ENCODE data around the gene ATP5MG.
"Not testable (repeated sequence)": the region's sequence is repeated elsewhere in the genome, so short reads cannot be mapped to it uniquely, and the experiment has no call there.

The ATP5MG gene

DNA sequence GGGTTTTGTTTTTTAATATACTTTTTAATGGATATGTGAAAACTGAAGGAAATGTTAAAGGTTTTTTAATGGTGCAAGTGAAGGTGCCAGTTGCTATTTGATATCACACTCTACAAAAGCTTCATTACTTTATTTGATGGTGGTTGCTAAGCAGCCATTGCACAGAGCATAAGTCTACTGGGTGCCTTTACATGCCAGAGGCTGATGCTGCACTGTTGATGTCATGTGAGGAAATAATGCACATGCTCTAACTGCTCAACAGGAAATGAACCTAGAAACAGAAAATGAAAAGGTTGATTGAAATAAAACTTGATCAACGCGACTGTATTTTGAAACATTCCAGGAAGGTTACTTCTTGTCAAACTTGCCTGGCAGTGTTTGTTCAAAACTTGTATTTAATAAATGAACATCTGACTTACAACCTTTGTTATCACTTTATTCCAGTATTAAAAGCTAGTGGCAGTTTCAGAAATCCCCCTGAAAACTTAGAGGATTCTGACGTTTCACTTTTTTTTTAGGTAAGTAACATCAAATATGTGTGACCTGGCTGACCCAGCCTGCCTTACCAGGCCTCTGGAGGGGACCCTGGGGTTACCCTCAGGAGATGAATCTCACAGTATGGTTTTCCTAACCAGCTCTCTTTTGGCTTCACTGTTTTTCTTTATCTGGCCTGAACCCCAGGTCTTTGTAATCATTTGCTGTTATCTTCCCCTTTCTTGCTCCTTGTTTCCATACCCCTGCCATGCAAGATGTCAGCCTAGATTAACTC lies 2.4 kb upstream of the ATP5MG start:
- DNase-seq: no peak
- H3K9me3 ChIP-seq: no peaks in the 10 kb centered on the region
- no peaks in the 10 kb centered on the region for H3K27me3 ChIP-seq
- TF ChIP-seq, protein P1, sequence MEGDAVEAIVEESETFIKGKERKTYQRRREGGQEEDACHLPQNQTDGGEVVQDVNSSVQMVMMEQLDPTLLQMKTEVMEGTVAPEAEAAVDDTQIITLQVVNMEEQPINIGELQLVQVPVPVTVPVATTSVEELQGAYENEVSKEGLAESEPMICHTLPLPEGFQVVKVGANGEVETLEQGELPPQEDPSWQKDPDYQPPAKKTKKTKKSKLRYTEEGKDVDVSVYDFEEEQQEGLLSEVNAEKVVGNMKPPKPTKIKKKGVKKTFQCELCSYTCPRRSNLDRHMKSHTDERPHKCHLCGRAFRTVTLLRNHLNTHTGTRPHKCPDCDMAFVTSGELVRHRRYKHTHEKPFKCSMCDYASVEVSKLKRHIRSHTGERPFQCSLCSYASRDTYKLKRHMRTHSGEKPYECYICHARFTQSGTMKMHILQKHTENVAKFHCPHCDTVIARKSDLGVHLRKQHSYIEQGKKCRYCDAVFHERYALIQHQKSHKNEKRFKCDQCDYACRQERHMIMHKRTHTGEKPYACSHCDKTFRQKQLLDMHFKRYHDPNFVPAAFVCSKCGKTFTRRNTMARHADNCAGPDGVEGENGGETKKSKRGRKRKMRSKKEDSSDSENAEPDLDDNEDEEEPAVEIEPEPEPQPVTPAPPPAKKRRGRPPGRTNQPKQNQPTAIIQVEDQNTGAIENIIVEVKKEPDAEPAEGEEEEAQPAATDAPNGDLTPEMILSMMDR (IDR thresholded peaks at IDR 0.05; ENCODE audit: low read depth, low read length): no peak
- no peaks in the 10 kb centered on the region for H3K4me1 ChIP-seq
- peaks cover 14% of the 10 kb centered on the region for H3K36me3 ChIP-seq
- no peak overlapping the region for H3K4me3 ChIP-seq (ENCODE audit: low read depth, low read length)

DNA sequence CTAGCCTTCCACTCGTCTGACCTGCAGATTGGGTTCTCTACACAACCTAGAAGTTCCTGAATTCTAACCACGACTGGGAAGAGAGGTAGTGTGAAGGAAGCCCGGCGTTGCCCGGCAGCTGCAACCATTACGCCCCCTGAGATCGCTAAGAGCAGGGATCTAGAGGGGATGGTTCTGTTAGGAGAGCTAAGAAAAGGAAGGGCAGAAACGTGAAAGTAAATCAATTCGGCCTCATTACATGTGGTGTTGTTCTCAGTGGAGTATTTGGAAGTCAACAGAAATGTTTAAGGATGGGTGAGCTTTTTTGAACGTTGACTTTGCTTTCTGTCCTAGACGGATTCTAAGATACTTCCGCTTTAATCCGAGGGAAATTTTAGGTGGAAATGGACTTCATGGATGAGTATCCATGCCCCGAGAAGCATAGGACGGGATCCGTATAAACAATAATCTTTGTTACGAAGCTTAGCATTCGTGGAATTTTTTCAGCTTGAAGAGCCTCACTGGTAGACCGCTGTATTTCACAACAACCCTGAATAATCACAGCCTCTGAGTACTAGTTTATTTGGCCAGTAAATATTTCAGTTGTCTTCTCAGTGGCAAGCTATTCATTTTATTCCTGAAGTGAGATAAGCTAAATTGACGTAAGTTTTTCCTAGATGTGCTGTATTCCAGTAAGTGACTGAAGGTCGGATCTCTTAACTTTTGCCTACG lies 629 bp downstream of the ATP5MG start:
- H3K36me3 ChIP-seq: peaks cover 25% of the 10 kb centered on the region
- DNase-seq: no peak

DNA sequence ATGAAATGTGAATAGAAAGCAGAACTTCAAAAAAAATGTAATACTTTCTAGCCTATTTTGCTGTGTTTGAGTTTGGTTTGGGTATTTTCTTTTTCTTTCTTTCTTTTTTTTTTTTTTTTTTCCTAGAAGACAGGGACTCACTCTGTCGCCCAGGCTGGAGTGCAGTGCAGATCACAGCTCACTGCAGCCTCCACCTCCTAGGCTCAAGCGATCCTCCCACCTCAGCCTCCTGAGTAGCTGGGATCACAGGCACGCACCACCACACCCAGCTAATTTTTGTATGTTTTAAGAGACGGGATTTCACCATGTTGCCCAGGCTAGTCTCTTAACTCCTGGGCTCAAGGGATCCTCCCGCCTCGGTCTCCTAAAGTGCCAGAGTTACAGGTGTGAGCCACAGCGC lies 1.2 kb downstream of the ATP5MG start:
- not testable (repeated sequence) for H3K27me3 ChIP-seq, DNase-seq, H3K9me3 ChIP-seq, H3K4me1 ChIP-seq
- H3K4me3 ChIP-seq (ENCODE audit: low read depth, low read length): peak overlapping the region; percentile 95
- peaks cover 30% of the 10 kb centered on the region for H3K36me3 ChIP-seq

More for the DNA sequence above, 629 bp downstream of the ATP5MG start:
- TF ChIP-seq, protein P1 (IDR thresholded peaks at IDR 0.05; ENCODE audit: low read depth, low read length): no peak
- peak overlapping the region; percentile 95 for H3K4me3 ChIP-seq (ENCODE audit: low read depth, low read length)
- no peaks in the 10 kb centered on the region for H3K4me1 ChIP-seq
- no peaks in the 10 kb centered on the region for H3K27me3 ChIP-seq
- no peaks in the 10 kb centered on the region for H3K9me3 ChIP-seq

DNA sequence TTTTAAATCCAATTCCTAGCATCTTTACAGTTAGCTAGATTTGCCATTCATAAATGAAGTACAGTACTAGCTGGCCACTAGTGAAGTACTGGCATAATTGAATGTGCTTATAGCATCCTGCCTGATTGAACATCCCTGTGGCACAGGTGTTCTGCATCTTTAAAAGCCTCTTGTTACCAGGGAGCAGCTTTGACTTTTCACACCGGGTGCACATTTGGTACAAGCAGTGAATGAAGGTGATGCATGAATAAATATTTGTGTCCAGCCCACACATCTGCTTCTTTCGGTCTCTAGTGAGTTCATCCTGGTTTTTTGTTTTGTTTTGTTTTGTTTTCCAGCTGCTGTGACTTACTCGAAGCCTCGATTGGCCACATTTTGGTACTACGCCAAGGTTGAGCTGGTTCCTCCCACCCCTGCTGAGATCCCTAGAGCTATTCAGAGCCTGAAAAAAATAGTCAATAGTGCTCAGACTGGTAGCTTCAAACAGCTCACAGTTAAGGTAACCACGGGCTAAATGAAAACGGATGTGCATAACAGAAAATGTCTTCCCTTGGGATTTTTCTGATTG lies 5.3 kb downstream of the ATP5MG start:
- Histone ChIP-seq H3K4me1 (no peaks in the 10 kb centered on the region), H3K4me3 (ENCODE audit: low read depth, low read length) (no peak overlapping the region), H3K36me3 (peaks cover 51% of the 10 kb centered on the region), H3K27me3 (no peaks in the 10 kb centered on the region), H3K9me3 (no peaks in the 10 kb centered on the region)
- TF ChIP-seq, protein P1 (IDR thresholded peaks at IDR 0.05; ENCODE audit: low read depth, low read length): no peak
- no peak for DNase-seq

DNA sequence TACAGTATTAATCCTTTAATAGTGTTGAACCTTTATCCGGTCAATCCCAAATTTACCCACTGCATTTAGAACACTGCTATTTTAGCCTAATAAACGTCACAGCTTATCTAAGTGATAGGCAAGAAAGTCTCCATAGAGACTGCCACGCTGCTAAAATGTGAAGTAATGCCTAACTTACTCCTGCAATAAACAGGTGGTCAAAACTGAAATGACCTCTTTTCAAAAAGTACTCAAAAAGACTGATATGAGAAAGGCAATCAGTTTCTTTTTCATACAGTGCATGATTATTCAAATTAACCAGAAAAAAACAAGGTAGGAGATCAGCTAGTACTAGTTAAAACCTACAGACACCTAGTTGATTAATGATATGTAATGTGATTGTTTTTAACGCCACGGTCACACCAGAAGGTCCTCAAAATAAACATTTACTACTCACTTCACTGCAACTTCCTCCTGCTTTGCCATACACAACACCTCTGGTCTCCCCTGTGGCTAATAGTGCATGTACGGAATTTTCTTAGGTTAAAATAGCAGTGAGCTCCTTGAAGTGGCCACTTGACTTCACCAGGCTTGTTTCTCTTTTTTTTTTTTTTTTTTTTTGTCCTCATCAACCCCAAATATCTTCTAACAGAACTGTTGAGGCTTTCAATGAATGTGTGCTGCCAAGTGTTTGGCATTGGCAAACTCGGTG lies 8.8 kb downstream of the ATP5MG start:
- no peak overlapping the region for H3K4me3 ChIP-seq (ENCODE audit: low read depth, low read length)
- no peaks in the 10 kb centered on the region for H3K27me3 ChIP-seq
- TF ChIP-seq, protein P1 (IDR thresholded peaks at IDR 0.05; ENCODE audit: low read depth, low read length): no peak
- H3K4me1 ChIP-seq: peaks cover 6% of the 10 kb centered on the region
- no peaks in the 10 kb centered on the region for H3K9me3 ChIP-seq
- peaks cover 43% of the 10 kb centered on the region for H3K36me3 ChIP-seq
- DNase-seq: no peak

DNA sequence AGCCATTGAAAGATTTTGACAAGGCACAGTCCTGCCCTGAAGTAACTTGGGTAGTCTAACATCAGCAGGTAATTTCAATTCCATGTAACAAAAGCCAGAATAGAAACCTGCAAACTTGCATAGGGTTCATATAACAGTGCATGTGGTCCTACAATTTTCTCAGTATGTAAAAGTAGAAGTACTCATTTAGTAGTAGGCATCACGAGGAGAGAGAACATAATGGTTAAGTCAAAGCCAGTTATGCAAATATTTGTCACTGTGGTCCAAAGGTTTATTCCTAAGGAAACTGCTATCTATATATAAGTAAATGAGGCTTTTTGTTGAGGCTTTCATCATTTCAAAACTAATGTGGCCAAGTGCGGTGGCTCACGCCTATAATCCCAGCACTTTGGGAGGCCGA lies 10.1 kb downstream of the ATP5MG start:
- DNase-seq: no peak
- Histone ChIP-seq H3K4me1 (peaks cover 16% of the 10 kb centered on the region), H3K27me3 (no peaks in the 10 kb centered on the region), H3K9me3 (no peaks in the 10 kb centered on the region), H3K36me3 (peaks cover 32% of the 10 kb centered on the region), H3K4me3 (ENCODE audit: low read depth, low read length) (no peak overlapping the region)
- TF ChIP-seq, protein P1 (IDR thresholded peaks at IDR 0.05; ENCODE audit: low read depth, low read length): no peak

All from BE2C (cell line).